Measurements from ENCODE around the gene ABCA5.
A peak's percentile ranks its signal among the peaks of the same experiment; 100 is the strongest.

The ABCA5 gene

GRCh38 chr17:69265873-69266272, 61.1 kb downstream of the ABCA5 start:
- DNase-seq: no peak

DNA sequence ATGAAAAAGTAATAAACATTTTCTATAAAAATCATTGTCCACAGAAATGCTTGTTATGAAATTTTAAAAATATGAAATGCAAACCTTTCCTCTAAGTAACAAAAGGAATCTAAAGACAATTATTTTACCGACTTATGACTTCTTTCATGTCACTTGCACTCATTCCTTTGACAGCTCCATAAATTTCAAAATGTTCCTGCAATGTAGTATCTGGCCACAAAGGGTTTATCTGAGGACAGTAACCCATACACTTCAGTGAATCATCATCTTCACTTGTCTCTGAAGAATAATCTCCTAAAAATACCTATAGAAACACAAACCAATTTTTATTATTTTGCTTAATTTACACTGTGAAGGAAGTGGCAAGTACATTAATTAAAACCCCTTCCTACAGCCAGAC, 72.7 kb downstream of the ABCA5 start:
- DNase-seq: no peak

DNA sequence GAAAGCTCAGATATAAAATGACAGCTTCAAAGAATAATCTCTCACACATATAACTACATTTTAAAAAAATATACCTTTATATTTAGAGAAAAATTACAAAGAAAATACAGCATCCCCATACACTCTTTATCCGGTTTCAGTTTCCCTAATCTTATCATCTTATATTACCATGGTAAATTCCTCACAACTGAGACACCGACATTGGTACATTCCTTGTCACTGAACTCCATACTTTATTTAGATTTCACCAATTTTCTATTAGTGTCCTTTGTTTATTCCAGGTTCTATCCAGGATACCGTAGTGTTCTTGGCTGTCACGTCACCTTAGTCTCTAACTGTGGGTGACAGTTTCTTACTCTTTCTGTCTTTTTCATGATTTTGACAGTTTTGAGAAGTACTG, 76.3 kb downstream of the ABCA5 start:
- no peak for DNase-seq

- no peak for DNase-seq
These were observed 80.1 kb downstream of the ABCA5 start for GRCh38 chr17:69246726-69247375.

DNA sequence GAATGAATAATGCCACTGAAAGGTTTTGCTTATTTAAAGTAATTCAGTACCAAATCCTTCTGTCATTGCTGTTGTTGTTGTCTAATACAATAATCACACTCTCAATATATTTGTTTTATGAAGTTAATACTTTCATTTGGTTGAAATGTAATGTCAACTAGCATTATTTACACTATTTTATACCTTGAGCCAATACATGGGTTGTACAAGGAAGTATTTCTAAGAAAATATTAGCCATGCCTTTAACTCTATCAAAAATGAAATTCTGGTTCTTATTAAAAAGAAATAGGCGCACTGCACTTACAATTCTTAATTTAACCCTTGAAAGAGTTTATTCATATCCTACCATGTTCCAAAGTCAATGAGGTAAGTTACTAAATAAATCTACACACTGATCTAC, 80.7 kb downstream of the ABCA5 start:
- DNase-seq: no peak

GRCh38 chr17:69245617-69246016, 81.3 kb downstream of the ABCA5 start:
- DNase-seq: no peak

DNA sequence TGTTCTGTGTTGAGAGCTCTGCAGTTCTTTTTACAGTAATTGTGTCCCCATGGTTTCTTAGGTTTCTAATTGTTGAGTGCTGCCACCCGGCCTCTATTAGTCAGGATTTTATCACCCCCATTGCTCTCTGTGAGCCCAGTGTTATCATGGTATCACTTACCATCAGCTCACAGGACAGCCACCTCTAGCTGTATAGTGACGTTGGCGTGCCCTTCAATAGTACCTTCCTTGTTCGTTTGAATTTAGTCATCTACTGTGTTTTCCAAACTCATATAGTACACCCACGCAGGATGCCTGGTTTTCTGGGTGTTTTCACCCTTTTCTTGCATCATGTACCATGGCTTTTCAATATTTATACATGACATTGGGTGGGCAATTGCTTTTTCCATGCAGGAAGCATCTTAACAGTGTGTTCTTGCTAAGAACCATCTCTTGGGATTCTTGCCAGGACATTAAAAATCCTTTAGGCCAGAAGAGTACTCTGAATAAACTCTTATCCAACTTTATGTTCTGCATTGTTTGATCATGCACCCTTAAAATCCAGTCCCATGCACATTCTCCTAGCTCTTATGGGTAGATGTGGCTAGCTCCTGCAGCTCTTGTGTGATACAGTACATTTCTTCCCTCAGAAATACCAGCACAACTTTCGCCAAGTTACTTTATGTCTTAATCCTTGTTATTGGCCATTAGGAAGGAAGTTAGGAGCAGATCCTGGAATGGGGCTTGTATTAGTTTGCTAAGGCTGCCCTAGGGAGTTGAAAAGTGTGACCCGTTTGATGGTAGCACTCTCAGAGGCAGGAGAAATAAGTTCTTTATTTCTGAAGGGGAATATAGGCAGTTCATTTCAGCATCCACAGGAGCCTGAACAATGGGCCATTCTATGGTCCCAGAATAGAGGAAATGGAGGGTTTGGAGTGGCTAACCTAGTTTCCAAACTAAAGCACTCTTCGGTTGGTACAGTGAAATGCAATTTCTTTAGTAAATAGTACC, 87.0 kb downstream of the ABCA5 start:
- no peak for DNase-seq

DNA sequence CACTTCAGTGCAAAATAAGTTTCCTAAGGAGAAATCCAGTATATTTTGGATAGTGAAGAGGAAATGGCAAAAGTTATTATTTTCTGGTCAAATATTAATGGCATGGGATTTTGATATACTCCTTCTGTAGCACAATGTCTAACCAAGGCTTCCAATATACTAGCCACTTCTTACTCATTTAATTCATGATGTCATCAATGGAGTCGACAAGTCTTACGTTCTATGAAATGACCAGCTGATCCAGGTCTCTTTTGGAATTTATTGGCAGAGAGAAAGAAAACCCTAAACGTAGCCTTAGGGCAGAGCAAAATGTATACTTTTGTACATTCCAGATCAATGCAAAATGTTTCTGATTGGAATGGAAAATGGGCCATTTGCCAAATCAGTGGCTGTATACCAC, 90.0 kb downstream of the ABCA5 start:
- no peak for DNase-seq

DNA sequence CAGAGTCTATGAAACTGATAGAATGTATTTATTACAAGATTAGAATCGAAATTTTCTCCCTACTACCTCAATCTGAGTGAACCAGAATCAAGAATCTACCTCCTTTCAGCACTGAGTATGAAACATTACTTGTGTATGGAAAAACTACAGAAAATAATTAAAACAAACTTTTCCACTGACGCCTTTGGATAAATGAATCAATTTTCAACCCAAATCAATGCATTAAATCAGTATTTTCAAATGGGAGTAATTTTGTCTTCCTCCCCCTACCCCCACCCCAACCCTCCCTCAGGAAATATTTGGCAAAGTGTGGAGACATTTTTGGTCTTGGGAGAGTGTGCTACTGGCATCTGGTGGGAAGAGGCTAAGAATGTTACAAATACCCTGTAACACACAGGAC, 90.5 kb downstream of the ABCA5 start:
- DNase-seq: no peak

GRCh38 chr17:69235338-69236058, 91.4 kb downstream of the ABCA5 start:
- peak; percentile 46 for DNase-seq

DNA sequence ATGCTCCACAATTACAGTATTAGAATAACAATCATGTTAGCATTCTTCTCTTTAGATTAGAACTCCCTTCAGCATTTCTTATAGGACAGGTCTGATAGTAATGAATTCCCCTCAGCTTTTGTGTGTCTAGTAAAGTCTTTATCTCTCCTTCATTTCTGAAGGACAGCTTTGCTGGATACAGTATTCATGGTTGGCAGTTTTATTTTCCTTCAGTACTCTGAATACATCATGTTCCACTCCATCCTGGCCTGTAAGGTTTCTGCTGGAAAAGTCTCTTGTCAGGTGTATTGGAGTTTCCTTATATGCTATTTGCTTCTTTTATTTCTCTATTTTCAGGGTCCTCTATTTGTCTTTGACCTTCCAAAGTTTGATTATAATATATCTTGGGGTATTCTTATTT, 94.3 kb downstream of the ABCA5 start:
- no peak for DNase-seq

DNA sequence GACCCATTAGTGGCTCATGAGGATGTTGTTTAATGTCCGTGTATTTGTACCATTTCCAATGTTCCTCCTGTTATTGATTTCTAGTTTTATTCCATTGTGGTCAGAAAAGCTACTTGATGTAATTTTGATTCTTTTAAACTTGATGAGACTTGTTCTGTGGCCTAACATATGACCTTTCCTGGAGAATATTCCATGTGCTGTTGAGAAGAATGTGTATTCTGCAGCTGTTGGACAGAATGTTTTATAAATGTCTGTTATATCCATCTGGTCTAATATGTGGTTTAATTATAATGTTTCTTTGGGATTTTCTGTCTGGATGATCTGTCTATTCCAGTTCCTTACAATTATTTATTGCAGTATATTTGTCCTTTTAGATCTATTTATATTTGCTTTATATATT, 95.4 kb downstream of the ABCA5 start:
- DNase-seq: no peak

GRCh38 chr17:69230939-69231338, 96.0 kb downstream of the ABCA5 start:
- no peak for DNase-seq

GRCh38 chr17:69228576-69228975, 98.4 kb downstream of the ABCA5 start, which contains the start of gene ABCA10:
Gene ABCA10, minus strand, starts transcription at chr17:69228824. Its CDS starts 3,466 bp downstream, at chr17:69225358.
- DNase-seq: no peak

- DNase-seq: no peak
These were observed 98.9 kb downstream of the ABCA5 start for GRCh38 chr17:69228018-69228417.

DNA sequence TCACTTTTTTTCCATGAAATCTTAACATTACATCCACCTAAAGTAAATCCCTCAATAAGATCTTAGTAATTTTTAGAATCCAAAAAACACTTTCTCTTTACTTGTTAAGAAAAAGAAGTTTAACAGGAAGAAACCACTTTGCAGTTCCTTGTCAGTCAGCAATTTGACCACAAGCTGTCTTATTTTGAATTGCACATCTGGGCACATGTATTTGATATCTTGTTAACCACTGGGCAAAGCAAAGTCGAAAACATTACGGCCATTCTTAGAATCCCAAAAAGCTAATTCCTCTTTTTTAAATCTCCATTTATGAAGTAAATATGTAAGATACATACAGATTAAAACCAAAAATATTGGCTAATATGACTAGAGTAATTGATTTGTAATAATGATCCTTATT, 99.4 kb downstream of the ABCA5 start:
- DNase-seq: no peak

DNA sequence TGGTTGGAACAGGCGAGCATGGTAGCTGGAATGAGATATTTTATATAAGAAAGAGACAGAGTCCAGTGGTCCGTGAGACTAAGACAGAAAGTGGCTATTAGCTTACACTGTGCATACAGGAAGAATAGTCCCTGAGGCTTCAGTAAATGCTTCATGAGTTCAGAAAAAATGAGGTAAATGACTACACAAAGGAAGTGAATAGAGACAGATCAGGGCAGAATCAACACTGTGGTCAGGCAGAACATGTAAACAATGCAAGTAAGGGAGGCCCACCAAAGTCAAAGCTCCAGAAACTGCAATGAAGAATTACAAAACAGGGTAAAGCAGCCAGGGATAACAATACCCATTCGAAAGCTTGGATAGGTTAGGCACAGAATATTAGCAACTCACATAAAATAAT, 103.1 kb downstream of the ABCA5 start:
- no peak for DNase-seq

DNA sequence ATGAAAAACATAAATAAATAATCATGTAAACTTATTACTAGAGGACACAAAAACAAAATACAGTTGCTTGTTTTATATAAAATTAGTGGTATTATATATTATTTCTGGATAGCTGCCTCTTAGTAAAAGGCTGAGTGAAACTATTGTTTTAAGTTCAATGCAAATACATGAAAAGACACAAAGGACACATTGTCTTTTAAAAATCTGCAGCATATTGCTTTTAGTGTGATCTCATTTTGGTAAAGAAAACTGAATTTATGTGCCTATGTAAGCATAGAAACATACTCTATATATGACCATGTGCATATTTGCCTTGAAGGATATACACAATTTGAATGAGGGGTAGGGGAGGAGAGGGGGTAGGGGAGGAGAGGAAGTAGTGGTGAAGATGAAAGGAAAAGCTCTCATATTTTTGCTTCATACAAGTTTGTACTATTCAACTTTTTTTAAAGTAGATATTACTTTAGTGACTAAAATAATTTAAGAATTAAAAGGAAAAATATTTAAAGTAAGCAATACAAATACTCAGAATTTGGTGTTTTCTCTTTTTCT, 104.2 kb downstream of the ABCA5 start:
- DNase-seq: no peak

GRCh38 chr17:69220098-69220497, 106.8 kb downstream of the ABCA5 start:
- no peak for DNase-seq

DNA sequence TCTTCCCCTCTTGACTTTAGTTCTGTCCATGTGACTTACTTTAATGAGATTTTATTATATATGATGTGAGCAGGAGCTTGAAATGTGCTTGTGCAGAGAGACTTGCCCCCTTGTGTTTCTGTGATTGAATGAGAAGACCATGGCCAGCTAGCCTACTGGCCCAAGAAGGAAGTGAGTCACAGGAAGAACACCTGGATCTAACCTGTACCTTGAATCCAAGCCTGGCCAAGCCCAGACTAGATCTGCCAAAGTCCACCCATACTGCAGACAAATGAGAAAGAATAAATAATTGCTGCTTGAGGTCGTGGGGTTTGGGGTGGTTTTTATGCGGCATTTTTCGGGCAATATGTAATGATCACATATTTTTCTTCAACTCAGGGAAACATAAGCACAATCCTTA, 107.9 kb downstream of the ABCA5 start:
- DNase-seq: no peak

GRCh38 chr17:69213059-69213813, 113.7 kb downstream of the ABCA5 start:
- no peak for DNase-seq

DNA sequence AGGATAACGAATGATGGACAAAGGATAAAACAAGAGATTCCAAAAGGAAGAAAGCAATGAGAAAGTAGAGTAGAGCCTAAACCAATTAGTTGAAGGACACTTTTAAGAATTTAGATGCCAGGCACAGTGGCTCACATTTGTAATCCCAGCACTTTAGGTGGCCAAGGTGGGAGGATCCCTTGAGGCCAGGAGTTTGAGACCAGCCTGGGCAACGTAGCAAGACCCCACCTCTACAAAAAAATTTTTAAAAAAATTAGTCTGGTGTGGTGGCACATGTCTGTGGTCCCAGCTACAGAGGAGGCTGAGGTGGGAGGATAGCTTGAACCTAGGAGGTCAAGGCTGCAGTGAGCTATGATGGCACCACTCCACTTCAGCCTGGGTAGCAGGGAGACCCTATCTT, 118.3 kb downstream of the ABCA5 start:
- DNase-seq: no peak
